ENCODE results near the gene TMEM89. TPM values are rescaled to one million over a fixed set of nuclear protein-coding genes. Genes with fewer than 3 reads are reported as not detected.
A peak's percentile ranks its signal among the peaks of the same experiment; 100 is the strongest.

TMEM89 gene
- total and polyA plus RNA-seq, 2 of the 4 experiments (the other 2 are of a cell fraction), result 0.15 TPM; not detected in 1

GRCh38 chr3:48660800-48661400 is 39.3 kb upstream of the TMEM89 start:
- H3K4me1 ChIP-seq (ENCODE audit: control insufficient read depth, insufficient read depth, low read length), result peaks cover 3% of the 10 kb centered on the region; the same call in 1 of the 2 replicates
- no peak overlapping the region for H4K91ac ChIP-seq (ENCODE audit: insufficient read depth, low read depth, low read length)
- H2BK15ac ChIP-seq (ENCODE audit: low read depth, low read length), result no peak overlapping the region
- H4K5ac ChIP-seq (ENCODE audit: low read depth, low read length), result no peak overlapping the region
- H3K9me1 ChIP-seq (ENCODE audit: insufficient read depth, low read length), result peaks cover 5% of the 10 kb centered on the region
- H2BK120ac ChIP-seq (ENCODE audit: low read depth, low read length), result no peak overlapping the region
- no peaks in the 10 kb centered on the region for H3K27me3 ChIP-seq (ENCODE audit: control insufficient read depth, insufficient read depth, low read length)
- TF ChIP-seq MAZ (IDR thresholded peaks at IDR 0.05; ENCODE audit: borderline replicate concordance, low read depth, low read length), result no peak
- no peak for TF ChIP-seq CHD1 (IDR thresholded peaks at IDR 0.05; ENCODE audit: low read depth, low read length)
- TF ChIP-seq CEBPB (IDR thresholded peaks at IDR 0.05; ENCODE audit: low read depth, low read length), result no peak
- TF ChIP-seq, protein P1, sequence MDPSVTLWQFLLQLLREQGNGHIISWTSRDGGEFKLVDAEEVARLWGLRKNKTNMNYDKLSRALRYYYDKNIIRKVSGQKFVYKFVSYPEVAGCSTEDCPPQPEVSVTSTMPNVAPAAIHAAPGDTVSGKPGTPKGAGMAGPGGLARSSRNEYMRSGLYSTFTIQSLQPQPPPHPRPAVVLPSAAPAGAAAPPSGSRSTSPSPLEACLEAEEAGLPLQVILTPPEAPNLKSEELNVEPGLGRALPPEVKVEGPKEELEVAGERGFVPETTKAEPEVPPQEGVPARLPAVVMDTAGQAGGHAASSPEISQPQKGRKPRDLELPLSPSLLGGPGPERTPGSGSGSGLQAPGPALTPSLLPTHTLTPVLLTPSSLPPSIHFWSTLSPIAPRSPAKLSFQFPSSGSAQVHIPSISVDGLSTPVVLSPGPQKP (IDR thresholded peaks at IDR 0.05; ENCODE audit: borderline replicate concordance, low read depth, low read length), result no peak
- no peak for TF ChIP-seq FOS (IDR thresholded peaks at IDR 0.05; ENCODE audit: low read depth, low read length)
- TF ChIP-seq RAD21 (IDR thresholded peaks at IDR 0.05; ENCODE audit: low read length), result no peak
- TF ChIP-seq USF2 (IDR thresholded peaks at IDR 0.05; ENCODE audit: low read depth, low read length), result no peak
- no peak for TF ChIP-seq BHLHE40 (IDR thresholded peaks at IDR 0.05; ENCODE audit: low read depth, low read length)
- TF ChIP-seq RCOR1 (IDR thresholded peaks at IDR 0.05; ENCODE audit: insufficient replicate concordance, low read length), result no peak
- no peak for TF ChIP-seq SMC3 (IDR thresholded peaks at IDR 0.05; ENCODE audit: low read depth, low read length)
- TF ChIP-seq NFE2L2 (IDR thresholded peaks at IDR 0.05; ENCODE audit: low read depth, low read length), result no peak
- TF ChIP-seq MXI1 (IDR thresholded peaks at IDR 0.05; ENCODE audit: borderline replicate concordance, low read depth, low read length), result no peak
- no peak for TF ChIP-seq POLR2A (IDR thresholded peaks at IDR 0.05; ENCODE audit: low read depth, low read length)
- TF ChIP-seq RFX5 (IDR thresholded peaks at IDR 0.05; ENCODE audit: low read depth, low read length), result no peak
- TF ChIP-seq CTCF (conservative IDR thresholded peaks at IDR 0.05; ENCODE audit: low read depth, low read length), result no peak
- no peak overlapping the region for H3K23ac ChIP-seq (ENCODE audit: low read depth, low read length)
- H2BK5ac ChIP-seq (ENCODE audit: low read depth, low read length, poor library complexity, severe bottlenecking), result no peak overlapping the region
- no peak overlapping the region for H3K56ac ChIP-seq (ENCODE audit: extremely low read depth, insufficient read depth, low read length)
- in situ Hi-C loops (cut with MboI; ENCODE audit: low sequenced_read_pairs), result loop anchor here (10.0 kb wide), 1 partner anchor 196 kb away; a partner anchor contains a TSS
- WGBS, 2 experiments (ENCODE audit: extremely low coverage in 2 of 2, insufficient read length in 1 of 2), result 53% methylated on average over 37 of the region's 61 CpGs; no CpG with 5 or more reads in 1 of the 2 experiments
- intact Hi-C loops (cut with micrococcal nuclease), result no loop called here
- no peak overlapping the region for H3K4ac ChIP-seq (ENCODE audit: low read depth, low read length)
- H3K4me2 ChIP-seq (ENCODE audit: low read depth, low read length), result peak overlapping the region; percentile 96
- H3K36me3 ChIP-seq (ENCODE audit: control insufficient read depth, insufficient read depth, low read length), result no peaks in the 10 kb centered on the region
- no peak overlapping the region for H3K27ac ChIP-seq (ENCODE audit: insufficient read depth, low read length)
- dilution Hi-C loops (cut with HindIII; ENCODE audit: low sequenced_read_pairs, unreplicated experiment), result no loop called here
- H3K79me1 ChIP-seq (ENCODE audit: low read depth in 1 of 2, low read length in 2 of 2), result peaks cover 0 to 5% of the 10 kb centered on the region in 2 experiments; a peak in 1 of 4 replicates
- H2BK20ac ChIP-seq (ENCODE audit: low read depth, low read length), result no peak overlapping the region
- ChIA-PET POLR2A (ENCODE audit: unreplicated experiment) (no interaction called here), CTCF (no interaction called here)
- peak overlapping the region; percentile 90 for H2AFZ ChIP-seq (replicated peaks; ENCODE audit: low read length, poor library complexity)
- no peak overlapping the region for H4K8ac ChIP-seq (ENCODE audit: low read depth in 2 of 2, low read length in 2 of 2)
- no peak overlapping the region for H3K9ac ChIP-seq (ENCODE audit: low read depth, low read length)
- no peak for ATAC-seq (ENCODE audit: low read depth)
- DNase-seq, result no peak
- no peak overlapping the region for H2AK5ac ChIP-seq (ENCODE audit: low read depth, low read length)
- H2AK9ac ChIP-seq (replicated peaks; ENCODE audit: low read depth, low read length, poor library complexity), result no peak overlapping the region
- no TSS peak for BruUV-seq (replicated peaks)
- no peaks in the 10 kb centered on the region for H3K9me3 ChIP-seq (ENCODE audit: control insufficient read depth, insufficient read depth, low read length)
- H4K20me1 ChIP-seq (ENCODE audit: insufficient read depth, low read length), result no peaks in the 10 kb centered on the region
- H3K4me3 ChIP-seq (ENCODE audit: insufficient read depth, low read depth, low read length), result peak overlapping the region; percentile 57; the same call in 1 of the 2 replicates
- H3K14ac ChIP-seq (replicated peaks; ENCODE audit: low read depth, low read length), result no peak overlapping the region
- H3K18ac ChIP-seq (ENCODE audit: low read depth, low read length), result no peak overlapping the region
